ENCODE data around the gene NKD1. TPM values are rescaled to one million over a fixed set of nuclear protein-coding genes. Genes with fewer than 3 reads are reported as not detected.
A peak's percentile ranks its signal among the peaks of the same experiment; 100 is the strongest.

NKD1 gene
- polyA plus RNA-seq, 3 donors: 0.01 TPM; not detected in 2

GRCh38 chr16:50622029-50622428 is 73.8 kb downstream of the NKD1 start:
- no peaks in the 10 kb centered on the region for H3K79me2 ChIP-seq (ENCODE audit: insufficient read depth, low read length)
- no peak overlapping the region for H3K4me3 Mint-ChIP-seq
- H2AFZ ChIP-seq (ENCODE audit: insufficient read depth, low read depth, low read length, poor library complexity, severe bottlenecking): no peak overlapping the region
- H3K27me3 ChIP-seq (ENCODE audit: control insufficient read depth in 2 of 2, insufficient read depth in 2 of 2, low read length in 2 of 2): no peaks in the 10 kb centered on the region
- peaks cover 0 to 3% (median 0%) of the 10 kb centered on the region in 7 donors for H3K9me3 Mint-ChIP-seq
- H3K27ac ChIP-seq (ENCODE audit: low read depth in 1 of 2, low read length in 2 of 2): no peak overlapping the region
- no peak for TF ChIP-seq CTCF (IDR thresholded peaks at IDR 0.05)
- H3K4me2 ChIP-seq (replicated peaks; ENCODE audit: extremely low read depth, low read length, poor library complexity, severe bottlenecking): no peak overlapping the region
- intact Hi-C loops (cut with micrococcal nuclease): no loop called here
- peaks cover 12% of the 10 kb centered on the region for H3K4me1 Mint-ChIP-seq
- H3K27me3 Mint-ChIP-seq (ENCODE audit: low read depth in 3 of 3): peaks cover 0 to 5% (median 2%) of the 10 kb centered on the region in 3 donors
- no peaks in the 10 kb centered on the region for H4K20me1 ChIP-seq (ENCODE audit: insufficient read depth, low read length)
- WGBS (ENCODE audit: insufficient coverage): 88% methylated on average over 6 of the region's 7 CpGs
- H3K9me3 ChIP-seq (replicated peaks in 1 of 2; ENCODE audit: control insufficient read depth in 1 of 2, insufficient read depth in 1 of 2, low read length in 2 of 2): no peaks in the 10 kb centered on the region
- no peaks in the 10 kb centered on the region for H3K36me3 Mint-ChIP-seq
- H3K4me3 ChIP-seq (replicated peaks in 1 of 3; ENCODE audit: low read depth in 2 of 3, low read length in 3 of 3): no peak overlapping the region
- H3K4me1 ChIP-seq (ENCODE audit: control insufficient read depth in 1 of 2, insufficient read depth in 2 of 2, low read length in 2 of 2): peaks cover 4 to 5% of the 10 kb centered on the region in 2 donors
- DNase-seq: no peak
- peak overlapping the region in 1 of 7 donors; percentile 34 for H3K27ac Mint-ChIP-seq
- H3K9ac ChIP-seq (ENCODE audit: insufficient read depth, low read length, poor library complexity, severe bottlenecking): no peak overlapping the region
- H3K36me3 ChIP-seq (replicated peaks in 1 of 2; ENCODE audit: control insufficient read depth in 1 of 2, insufficient read depth in 2 of 2, low read length in 2 of 2): no peaks in the 10 kb centered on the region

- Histone ChIP-seq H4K20me1 (ENCODE audit: insufficient read depth, low read length) (no peaks in the 10 kb centered on the region), H3K36me3 (replicated peaks in 1 of 2; ENCODE audit: control insufficient read depth in 1 of 2, insufficient read depth in 2 of 2, low read length in 2 of 2) (no peaks in the 10 kb centered on the region), H3K4me3 (replicated peaks in 1 of 3; ENCODE audit: low read depth in 2 of 3, low read length in 3 of 3) (no peak overlapping the region), H3K9me3 (replicated peaks in 1 of 2; ENCODE audit: control insufficient read depth in 1 of 2, insufficient read depth in 1 of 2, low read length in 2 of 2) (no peaks in the 10 kb centered on the region), H3K4me1 (ENCODE audit: control insufficient read depth in 1 of 2, insufficient read depth in 2 of 2, low read length in 2 of 2) (peaks cover 8 to 11% of the 10 kb centered on the region in 2 donors), H3K79me2 (ENCODE audit: insufficient read depth, low read length) (no peaks in the 10 kb centered on the region), H3K9ac (ENCODE audit: insufficient read depth, low read length, poor library complexity, severe bottlenecking) (no peak overlapping the region), H3K27me3 (ENCODE audit: control insufficient read depth in 2 of 2, insufficient read depth in 2 of 2, low read length in 2 of 2) (no peaks in the 10 kb centered on the region), H2AFZ (ENCODE audit: insufficient read depth, low read depth, low read length, poor library complexity, severe bottlenecking) (no peak overlapping the region), H3K4me2 (replicated peaks; ENCODE audit: extremely low read depth, low read length, poor library complexity, severe bottlenecking) (no peak overlapping the region), H3K27ac (ENCODE audit: low read depth in 1 of 2, low read length in 2 of 2) (no peak overlapping the region)
- Mint-ChIP-seq H3K9me3 (peaks cover 0 to 3% (median 0%) of the 10 kb centered on the region in 7 donors), H3K36me3 (no peaks in the 10 kb centered on the region), H3K4me3 (peak overlapping the region in 1 of 2 donors; percentile 31), H3K27me3 (ENCODE audit: low read depth in 3 of 3) (peaks cover 0 to 9% (median 2%) of the 10 kb centered on the region in 3 donors), H3K4me1 (peaks cover 15% of the 10 kb centered on the region), H3K27ac (peak overlapping the region in 1 of 7 donors; percentile 4)
- no peak for TF ChIP-seq CTCF (IDR thresholded peaks at IDR 0.05)
- intact Hi-C loops (cut with micrococcal nuclease): no loop called here
- WGBS (ENCODE audit: insufficient coverage): 98% methylated on average over 10 of the region's 16 CpGs
- DNase-seq: no peak
Measured at GRCh38 chr16:50622643-50623369, 74.6 kb downstream of the NKD1 start.
